Measurements from ENCODE around the gene NAB2.

Gene NAB2

DNA sequence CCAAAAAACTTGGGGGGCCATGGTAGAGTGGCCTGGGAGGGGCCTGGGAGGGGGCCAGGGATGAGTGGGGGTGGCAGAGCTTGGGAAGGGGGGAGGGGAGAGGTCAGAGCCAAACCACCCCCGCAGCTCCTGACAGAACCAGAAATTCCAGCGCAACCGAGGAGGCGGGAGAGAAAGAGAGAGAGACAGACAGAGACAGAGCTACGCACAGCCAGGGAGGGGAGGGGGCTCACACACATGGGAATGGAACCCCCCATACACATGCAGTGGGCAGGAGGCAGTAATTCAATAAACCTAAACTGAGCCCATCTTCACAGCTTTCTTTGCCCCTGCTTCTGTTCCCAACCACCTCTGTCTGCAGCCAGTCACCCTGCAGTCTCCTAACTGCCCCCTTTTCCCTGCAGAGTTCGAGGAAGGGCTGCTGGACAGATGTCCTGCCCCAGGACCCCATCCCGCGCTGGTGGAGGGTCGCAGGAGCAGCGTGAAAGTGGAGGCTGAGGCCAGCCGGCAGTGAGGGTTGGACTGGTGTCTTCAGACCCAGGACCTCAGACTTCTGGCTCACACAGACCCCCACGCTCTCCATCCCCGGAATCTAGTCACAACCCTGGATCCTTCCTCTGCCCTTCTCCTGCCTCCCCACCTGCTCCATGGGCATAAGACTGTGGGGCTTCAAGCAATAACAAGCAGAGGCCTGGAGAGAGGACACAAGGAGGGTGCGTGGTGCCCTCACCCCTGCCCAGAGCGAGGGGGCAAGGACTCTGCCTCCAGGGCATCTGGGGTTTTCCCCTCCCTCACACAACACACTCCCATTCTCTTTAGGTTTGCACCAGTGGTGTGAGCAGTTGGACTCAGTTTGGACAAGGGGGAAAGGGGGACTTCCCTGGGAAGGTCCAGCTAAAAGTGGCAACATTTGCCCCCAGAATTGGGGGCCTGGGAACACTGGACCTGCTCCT is 5.6 kb downstream of the NAB2 start:
- DNase-seq, result no peak

GRCh38 chr12:57095440-57095839 is 6.5 kb downstream of the NAB2 start:
- no peak for DNase-seq

DNA sequence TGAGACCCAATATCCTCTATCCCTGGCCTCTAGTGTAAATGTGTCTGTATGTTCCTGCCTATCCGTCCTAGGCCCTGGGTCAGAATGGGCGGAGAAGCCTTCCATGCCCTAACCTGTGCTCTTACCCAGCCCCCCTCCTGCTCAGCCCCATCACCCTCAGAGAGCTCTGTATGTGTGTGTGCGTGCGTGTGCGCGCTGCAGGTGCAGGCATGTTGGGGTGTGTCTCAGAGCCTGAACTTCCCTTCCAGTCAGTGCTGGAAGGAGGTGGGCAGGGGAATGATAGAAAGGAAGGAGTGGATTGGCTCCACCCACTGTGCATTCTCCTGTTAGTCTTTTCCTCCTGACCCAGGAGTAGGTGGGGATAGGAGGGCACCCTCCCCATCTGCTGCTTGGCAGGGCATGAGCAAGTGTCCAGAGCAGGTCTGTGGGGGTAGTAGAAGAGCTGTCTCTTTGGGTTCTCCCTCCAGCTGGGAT is 7.2 kb downstream of the NAB2 start:
- no peak for DNase-seq

DNA sequence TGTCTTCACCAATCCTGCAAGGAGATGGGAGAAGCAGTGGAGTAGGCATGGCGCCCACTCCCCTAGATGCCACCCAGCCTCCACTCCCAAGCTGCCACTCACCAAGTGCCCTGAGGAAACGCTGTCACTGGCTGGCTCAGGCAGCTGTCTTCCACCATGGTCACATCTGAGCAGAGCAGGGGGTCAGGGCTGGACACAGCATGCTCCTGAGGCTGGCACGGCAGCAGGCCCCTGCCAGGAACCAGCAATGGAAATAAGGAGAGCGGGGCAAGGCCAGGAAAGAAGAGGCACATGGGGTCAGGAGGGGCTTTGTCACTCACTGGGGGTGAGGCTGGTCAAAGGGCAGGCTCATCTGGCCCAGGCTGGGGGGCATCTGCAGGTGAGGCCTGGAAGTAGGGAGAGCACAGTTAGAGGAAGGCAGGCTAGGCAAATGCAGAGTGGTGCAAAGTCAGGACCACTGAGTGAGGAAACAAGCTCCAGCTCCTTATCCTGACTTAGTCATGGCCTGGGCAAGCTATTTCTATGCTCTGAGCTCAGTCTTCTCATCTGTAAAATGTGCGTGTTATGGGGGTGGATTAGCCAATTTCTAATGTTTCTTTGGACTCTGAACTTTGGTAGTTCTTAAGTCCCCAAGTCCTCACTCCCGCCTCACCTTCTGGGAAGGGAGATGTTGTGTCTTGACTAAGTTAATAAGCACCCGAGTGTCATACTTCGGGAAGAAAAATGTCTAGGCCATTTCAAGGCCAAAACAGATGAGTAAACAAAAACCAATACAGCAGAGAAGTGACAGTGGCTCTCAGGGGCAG is 8.0 kb downstream of the NAB2 start:
- no peak for DNase-seq

DNA sequence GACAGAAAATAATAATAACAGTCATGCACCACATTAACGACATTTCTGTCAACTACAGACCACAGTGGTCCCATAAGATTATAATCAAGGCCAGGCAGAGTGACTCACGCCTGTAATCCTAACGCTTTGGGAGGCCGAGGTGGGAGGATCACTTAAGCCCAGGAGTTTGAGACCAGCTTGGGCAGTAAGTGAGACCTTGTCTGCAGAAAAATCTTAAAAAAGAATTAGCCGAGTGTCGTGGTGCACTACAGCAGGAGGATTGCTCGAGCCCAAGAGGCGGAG is 8.6 kb downstream of the NAB2 start:
- no peak for DNase-seq

DNA sequence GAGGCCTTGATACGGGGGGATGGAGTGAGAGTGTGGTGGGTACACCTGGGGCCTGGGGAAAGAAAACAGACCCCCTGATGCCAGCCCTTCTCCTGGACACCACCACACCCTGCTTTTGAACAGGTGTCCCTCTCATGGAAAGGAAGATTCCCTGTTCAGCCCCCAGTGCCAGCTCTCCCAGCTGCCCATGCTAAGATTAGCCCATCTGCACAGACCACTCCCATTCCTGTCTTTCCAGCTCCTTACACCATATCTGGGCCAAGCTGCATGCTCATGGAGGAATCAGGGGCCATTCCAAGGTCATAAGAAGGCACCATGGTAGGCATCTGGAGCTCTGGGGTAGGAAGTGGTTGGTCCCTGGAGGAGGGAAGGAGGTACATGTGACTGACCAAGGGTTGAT is 9.6 kb downstream of the NAB2 start:
- no peak for DNase-seq

DNA sequence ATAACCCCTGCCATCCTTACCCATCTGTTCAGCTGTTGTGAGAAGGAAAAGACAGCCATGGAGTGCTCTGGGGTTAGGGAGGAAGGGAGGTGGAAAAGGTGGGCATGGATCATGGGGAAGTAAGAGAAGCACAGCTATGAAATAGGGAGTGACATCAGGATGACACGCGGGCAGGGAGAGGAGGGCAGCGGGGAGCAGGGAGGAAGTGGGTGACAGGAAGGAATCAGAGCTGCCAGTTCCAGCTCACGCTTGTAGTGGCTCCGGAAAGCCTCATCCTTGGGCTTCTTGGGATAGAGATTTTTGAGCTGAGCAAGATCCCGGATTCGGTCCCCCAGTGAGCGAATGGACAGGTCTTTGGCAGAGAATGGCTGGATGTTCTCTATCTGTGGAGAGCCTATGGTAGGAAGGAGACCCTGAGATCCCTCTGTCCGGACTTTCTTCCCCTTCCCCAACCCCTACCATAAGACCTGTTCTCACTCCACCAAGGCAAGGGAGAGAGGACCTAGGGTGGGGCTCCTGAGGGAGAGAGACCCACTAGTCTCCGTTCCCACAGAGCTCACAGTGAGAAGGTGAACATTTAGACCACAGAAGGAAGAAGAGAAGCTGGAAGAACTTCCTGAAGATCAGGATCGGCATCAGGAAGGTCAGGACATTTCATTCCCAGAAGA is 10.3 kb downstream of the NAB2 start:
- DNase-seq, result no peak

DNA sequence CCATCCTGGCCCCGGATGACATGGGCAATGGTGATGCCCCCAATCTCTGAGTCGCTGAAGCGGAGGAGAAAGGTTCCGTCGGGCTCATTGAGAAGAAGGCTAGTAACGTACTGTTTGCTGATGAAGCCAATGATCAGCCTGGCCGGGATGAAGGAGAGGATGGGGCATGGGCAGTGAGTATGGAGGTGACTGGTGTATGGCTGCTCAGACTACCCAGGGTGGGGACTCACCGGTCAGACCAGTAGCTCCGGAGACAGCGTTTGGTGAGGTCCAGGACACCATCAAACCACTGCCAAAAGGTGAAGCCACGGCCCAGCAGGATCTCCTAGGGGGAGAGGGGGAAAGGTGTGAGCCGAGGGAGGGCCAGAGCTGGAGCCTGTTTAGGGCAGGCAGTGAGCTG is 10.9 kb downstream of the NAB2 start:
- no peak for DNase-seq

DNA sequence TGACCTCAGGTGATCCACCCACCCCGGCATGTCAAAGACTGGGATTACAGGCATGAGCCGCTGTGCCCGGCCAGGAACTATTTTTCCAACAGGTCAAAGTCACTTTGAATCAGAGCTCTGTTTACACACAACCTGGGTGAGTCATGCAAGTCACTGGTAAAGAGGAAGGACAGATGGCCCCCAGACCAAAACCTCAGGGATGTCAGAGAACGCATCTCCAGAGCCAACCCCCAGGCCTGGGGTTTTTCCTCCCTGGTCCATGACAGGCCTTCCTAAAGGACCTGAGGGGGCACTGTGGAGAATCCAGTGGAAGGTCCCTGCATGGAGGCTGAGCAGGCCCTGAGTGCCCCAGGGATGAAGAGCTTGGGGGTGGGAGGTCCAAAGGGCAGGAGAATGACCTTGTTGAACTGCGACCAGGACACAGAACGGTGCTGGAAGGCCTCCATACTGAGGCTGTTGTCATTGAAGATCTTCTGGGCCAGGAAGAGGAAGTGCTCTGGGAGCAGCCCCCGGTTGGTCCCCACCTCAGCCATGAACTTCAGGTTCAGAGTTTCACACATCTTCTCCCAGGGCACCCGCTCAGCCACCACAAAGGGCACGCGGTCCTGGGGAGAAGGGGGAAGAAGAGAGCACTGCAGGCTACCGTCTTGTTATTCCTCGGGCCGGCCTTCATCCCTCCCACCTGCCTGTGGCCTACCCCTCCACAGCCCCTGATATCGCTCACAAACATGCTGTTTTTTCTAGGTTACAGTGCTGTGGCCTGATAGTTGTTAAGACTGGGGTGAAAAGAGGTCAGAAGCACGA is 13.2 kb downstream of the NAB2 start:
- no peak for DNase-seq

DNA sequence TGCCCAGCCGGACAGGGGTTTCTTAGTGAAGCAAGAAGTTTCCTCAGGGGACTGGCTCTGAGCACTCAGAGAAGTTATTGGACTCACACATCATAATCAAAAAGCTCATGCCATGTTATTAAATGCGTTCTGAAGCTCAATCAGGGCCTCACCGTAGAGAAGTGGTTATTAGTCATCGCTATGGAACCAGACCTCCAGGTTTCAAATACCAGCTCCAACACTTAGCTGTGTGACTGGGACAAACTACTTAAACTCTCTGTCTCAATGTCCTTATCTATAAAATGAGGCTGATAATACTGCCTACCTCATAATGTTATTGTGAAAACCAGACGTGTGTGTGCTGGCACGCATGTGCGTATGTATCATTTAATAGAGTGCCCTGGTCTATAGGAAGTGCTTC is 14.9 kb downstream of the NAB2 start:
- no peak for DNase-seq

GRCh38 chr12:57104292-57104910 is 15.5 kb downstream of the NAB2 start:
- no peak for DNase-seq

GRCh38 chr12:57105011-57105753 is 16.3 kb downstream of the NAB2 start:
- DNase-seq, result no peak

- DNase-seq, result no peak
Measured at GRCh38 chr12:57106021-57106708, 17.3 kb downstream of the NAB2 start.

GRCh38 chr12:57107456-57108155 is 18.7 kb downstream of the NAB2 start:
- no peak for DNase-seq

GRCh38 chr12:57109207-57110103 is 20.5 kb downstream of the NAB2 start:
- no peak for DNase-seq

GRCh38 chr12:57110104-57111030 is 21.5 kb downstream of the NAB2 start:
- peak; percentile 86 for DNase-seq

DNA sequence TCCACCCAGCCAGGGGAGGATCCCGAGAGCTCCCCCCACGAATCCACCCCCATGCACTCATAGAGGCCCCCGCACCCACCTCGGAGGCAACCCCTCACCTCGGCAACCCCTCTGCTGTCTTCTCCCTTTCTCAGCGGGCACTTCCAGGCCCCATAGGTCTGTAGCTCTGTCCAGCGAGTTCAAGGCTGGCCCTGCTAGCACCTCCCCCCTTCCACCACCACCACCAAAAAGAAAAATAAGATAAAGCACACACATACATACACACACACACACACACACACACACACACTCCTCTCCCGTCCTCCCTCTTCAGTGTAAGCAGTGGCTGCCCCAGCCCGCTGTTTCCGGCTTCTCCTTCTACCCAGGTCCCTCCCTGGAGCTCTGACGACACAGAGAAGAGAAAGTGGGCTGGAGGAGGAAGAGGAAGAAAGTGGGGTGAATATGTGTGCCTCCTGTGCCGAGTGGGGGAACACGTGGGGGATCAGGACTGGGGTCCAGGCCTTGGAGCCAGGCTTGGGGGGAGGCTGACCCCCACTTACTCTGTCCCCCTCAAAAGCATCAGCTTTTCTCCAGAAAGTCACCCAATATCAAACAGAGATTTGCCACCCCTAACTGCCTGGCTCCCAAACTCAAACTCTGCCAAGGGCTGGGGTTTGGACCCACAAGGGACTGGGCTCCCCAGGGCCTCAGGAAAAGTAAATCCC is 22.3 kb downstream of the NAB2 start, which contains the start of gene STAT6:
Gene STAT6, minus strand, starts transcription at position 332 of the 704 bp plus-strand sequence. CDS start 3,084 bp downstream, outside the sequence.
- peak; percentile 93 for DNase-seq
